ENCODE data around the gene IMPG1. TPM values are rescaled to one million over a fixed set of nuclear protein-coding genes. Genes with fewer than 3 reads are reported as not detected.

Gene IMPG1
- total and polyA plus RNA-seq, 2 experiments from 2014 or later = not detected

DNA sequence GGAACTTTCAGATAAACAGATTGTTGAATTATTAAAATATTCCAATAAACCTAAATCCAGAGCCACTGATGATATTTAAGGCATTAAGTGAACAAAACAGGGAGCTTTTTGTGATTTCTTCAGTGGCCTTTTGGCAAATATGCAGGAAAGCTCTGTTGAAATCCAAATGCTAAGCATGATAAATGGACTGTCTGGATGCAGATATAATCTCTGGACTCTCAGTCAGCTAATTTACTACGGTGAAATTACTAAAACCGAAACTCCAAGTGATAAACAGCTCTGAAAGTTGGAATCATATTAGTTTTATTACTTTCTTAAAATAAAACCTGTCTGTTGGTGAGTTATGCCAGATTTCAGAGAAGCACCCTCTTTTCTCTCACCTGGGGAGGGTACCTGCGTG is 120.3 kb downstream of the IMPG1 start:
- Histone ChIP-seq H3K36me3 (replicated peaks; ENCODE audit: insufficient read depth, low read depth) (no peaks in the 10 kb centered on the region), H3K27ac (no peak overlapping the region), H3K4me2 (no peak overlapping the region), H3K27me3 (no peaks in the 10 kb centered on the region), H4K20me1 (ENCODE audit: insufficient read depth, poor library complexity, severe bottlenecking) (no peaks in the 10 kb centered on the region), H2AFZ (no peak overlapping the region), H3K4me1 (ENCODE audit: insufficient read depth) (no peaks in the 10 kb centered on the region), H3K9me2 (replicated peaks; ENCODE audit: insufficient read depth) (no peaks in the 10 kb centered on the region), H3K9me3 (ENCODE audit: low read depth) (no peaks in the 10 kb centered on the region), H3K79me2 (no peaks in the 10 kb centered on the region), H3K4me3 (no peak overlapping the region)
- WGBS (ENCODE audit: low lambda C conversion rate, missing lambda C conversion rate) = 51% methylated on average over 3 of the region's 3 CpGs
- TF ChIP-seq, protein P1, sequence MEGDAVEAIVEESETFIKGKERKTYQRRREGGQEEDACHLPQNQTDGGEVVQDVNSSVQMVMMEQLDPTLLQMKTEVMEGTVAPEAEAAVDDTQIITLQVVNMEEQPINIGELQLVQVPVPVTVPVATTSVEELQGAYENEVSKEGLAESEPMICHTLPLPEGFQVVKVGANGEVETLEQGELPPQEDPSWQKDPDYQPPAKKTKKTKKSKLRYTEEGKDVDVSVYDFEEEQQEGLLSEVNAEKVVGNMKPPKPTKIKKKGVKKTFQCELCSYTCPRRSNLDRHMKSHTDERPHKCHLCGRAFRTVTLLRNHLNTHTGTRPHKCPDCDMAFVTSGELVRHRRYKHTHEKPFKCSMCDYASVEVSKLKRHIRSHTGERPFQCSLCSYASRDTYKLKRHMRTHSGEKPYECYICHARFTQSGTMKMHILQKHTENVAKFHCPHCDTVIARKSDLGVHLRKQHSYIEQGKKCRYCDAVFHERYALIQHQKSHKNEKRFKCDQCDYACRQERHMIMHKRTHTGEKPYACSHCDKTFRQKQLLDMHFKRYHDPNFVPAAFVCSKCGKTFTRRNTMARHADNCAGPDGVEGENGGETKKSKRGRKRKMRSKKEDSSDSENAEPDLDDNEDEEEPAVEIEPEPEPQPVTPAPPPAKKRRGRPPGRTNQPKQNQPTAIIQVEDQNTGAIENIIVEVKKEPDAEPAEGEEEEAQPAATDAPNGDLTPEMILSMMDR (IDR thresholded peaks at IDR 0.05; ENCODE audit: poor library complexity) = no peak
- TF ChIP-seq EZH2 (IDR thresholded peaks at IDR 0.05; ENCODE audit: borderline replicate concordance) = no peak
- TF ChIP-seq EZH2phosphoT487 (IDR thresholded peaks at IDR 0.05; ENCODE audit: low read depth, severe bottlenecking, unreplicated experiment) = no peak
- DNase-seq (ENCODE audit: low spot score) = no peak

DNA sequence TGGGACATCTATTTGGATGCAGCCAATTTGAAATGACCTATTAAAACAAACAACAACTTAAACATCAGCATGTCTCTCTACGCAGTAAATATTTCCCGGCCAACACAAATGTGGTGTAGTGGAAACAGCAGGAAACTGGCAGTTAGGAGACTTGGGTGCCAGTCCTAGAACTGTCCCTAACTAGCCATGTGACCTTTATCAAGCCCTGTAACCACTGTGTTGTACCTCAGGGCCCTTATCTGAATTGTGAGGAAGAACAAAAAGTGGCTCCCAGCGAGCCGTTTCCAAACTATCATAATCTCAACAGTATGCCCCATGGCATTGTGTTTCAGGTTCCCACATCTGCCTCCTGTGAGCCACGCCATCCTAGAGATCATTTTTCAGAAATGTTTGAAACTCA is 124.5 kb downstream of the IMPG1 start:
- Histone ChIP-seq H3K9me3 (ENCODE audit: low read depth) (no peaks in the 10 kb centered on the region), H3K36me3 (replicated peaks; ENCODE audit: insufficient read depth, low read depth) (no peaks in the 10 kb centered on the region), H3K4me3 (no peak overlapping the region), H4K20me1 (ENCODE audit: insufficient read depth, poor library complexity, severe bottlenecking) (no peaks in the 10 kb centered on the region), H3K4me1 (ENCODE audit: insufficient read depth) (no peaks in the 10 kb centered on the region), H3K9me2 (replicated peaks; ENCODE audit: insufficient read depth) (no peaks in the 10 kb centered on the region), H2AFZ (no peak overlapping the region), H3K27ac (no peak overlapping the region), H3K79me2 (no peaks in the 10 kb centered on the region), H3K27me3 (no peaks in the 10 kb centered on the region), H3K4me2 (no peak overlapping the region)
- no peak for DNase-seq (ENCODE audit: low spot score)
- 85% methylated on average over 5 of the region's 5 CpGs for WGBS (ENCODE audit: low lambda C conversion rate, missing lambda C conversion rate)
- no peak for TF ChIP-seq EZH2phosphoT487 (IDR thresholded peaks at IDR 0.05; ENCODE audit: low read depth, severe bottlenecking, unreplicated experiment)
- TF ChIP-seq EZH2 (IDR thresholded peaks at IDR 0.05; ENCODE audit: borderline replicate concordance) = no peak
- TF ChIP-seq, protein P1 (IDR thresholded peaks at IDR 0.05; ENCODE audit: poor library complexity) = no peak

DNA sequence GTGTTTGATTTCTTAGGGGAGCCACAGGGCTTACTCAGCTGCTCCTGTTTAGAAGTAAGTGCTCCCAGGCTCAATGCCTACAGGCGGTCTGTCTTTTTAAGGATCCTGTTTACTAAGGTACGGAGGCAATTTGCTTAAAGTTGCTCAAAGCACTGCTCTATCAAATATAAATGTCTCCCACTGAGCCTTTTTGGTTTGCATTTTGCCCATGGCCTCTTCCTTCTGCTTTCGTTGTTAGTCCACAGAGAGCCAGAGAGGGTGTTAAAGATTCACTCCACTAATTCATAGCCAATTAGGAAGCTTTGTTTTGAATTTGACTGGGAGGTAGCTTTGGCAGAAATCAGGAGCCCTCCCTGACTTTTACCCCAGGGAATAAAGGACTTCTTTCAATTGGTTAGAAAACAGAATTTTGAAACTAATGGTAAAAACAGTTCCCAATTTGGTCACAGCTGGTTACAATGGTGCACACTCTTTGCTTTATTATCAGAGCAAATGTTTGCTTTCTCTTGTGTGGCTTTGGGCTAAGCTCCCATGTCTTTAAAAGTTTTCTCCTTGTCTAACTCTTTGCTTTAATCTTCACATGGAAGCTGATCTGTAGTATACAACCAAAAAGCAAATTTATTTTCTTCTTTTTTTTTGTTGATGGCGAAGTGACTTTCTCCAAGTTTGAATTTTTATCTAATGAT is 126.2 kb downstream of the IMPG1 start:
- TF ChIP-seq EZH2 (IDR thresholded peaks at IDR 0.05; ENCODE audit: borderline replicate concordance) = no peak
- TF ChIP-seq, protein P1 (IDR thresholded peaks at IDR 0.05; ENCODE audit: poor library complexity) = no peak
- no peak for TF ChIP-seq EZH2phosphoT487 (IDR thresholded peaks at IDR 0.05; ENCODE audit: low read depth, severe bottlenecking, unreplicated experiment)
- H3K79me2 ChIP-seq = no peaks in the 10 kb centered on the region
- 33% methylated on average over 4 of the region's 4 CpGs for WGBS (ENCODE audit: low lambda C conversion rate, missing lambda C conversion rate)
- no peak overlapping the region for H3K4me3 ChIP-seq
- no peaks in the 10 kb centered on the region for H3K9me3 ChIP-seq (ENCODE audit: low read depth)
- no peak for DNase-seq (ENCODE audit: low spot score)
- H3K9me2 ChIP-seq (replicated peaks; ENCODE audit: insufficient read depth) = no peaks in the 10 kb centered on the region
- H3K4me1 ChIP-seq (ENCODE audit: insufficient read depth) = no peaks in the 10 kb centered on the region
- no peak overlapping the region for H3K4me2 ChIP-seq
- no peak overlapping the region for H2AFZ ChIP-seq
- no peaks in the 10 kb centered on the region for H3K27me3 ChIP-seq
- no peaks in the 10 kb centered on the region for H4K20me1 ChIP-seq (ENCODE audit: insufficient read depth, poor library complexity, severe bottlenecking)
- H3K27ac ChIP-seq = no peak overlapping the region
- H3K36me3 ChIP-seq (replicated peaks; ENCODE audit: insufficient read depth, low read depth) = no peaks in the 10 kb centered on the region
